Stimulated activated CD4-positive, alpha-beta T cell treated with anti-CD3 and anti-CD28 coated beads, Interleukin-1b, Interleukin-23, amount 100 ng/mL, for 4 hours (primary cell): Measurements from ENCODE around the gene GOLGA8N.

Experiments
- DNase-seq, 2 donors: peaks; one replicate each; pipeline ENCODE4 v3.0.0-alpha.2; 2020; ENCODE audit warnings: low read depth in 2 of 2

The GOLGA8N gene

GRCh38 chr15:32651229-32651837, 58.1 kb downstream of the GOLGA8N start:
- peak; percentile 19 to 23 for DNase-seq

- no peak for DNase-seq
Observed at GRCh38 chr15:32652178-32652577, 58.9 kb downstream of the GOLGA8N start.

GRCh38 chr15:32656091-32656490, 62.8 kb downstream of the GOLGA8N start:
- DNase-seq = no peak

- no peak for DNase-seq
Observed at GRCh38 chr15:32656496-32656895, 63.2 kb downstream of the GOLGA8N start.
